Stimulated activated CD4-positive, alpha-beta T cell treated with anti-CD3 and anti-CD28 coated beads, Interleukin-1b, Interleukin-23, amount 100 ng/mL, for 48 hours (primary cell): ENCODE results near the gene KRTAP1-1.
"Not testable (repeated sequence)": the region's sequence is repeated elsewhere in the genome, so short reads cannot be mapped to it uniquely, and the experiment has no call there.

Experiments
- DNase-seq: peaks from one replicate; pipeline ENCODE4 v3.0.0-alpha.2; 2020

Gene KRTAP1-1, protein sequence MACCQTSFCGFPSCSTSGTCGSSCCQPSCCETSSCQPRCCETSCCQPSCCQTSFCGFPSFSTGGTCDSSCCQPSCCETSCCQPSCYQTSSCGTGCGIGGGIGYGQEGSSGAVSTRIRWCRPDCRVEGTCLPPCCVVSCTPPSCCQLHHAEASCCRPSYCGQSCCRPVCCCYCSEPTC

DNA sequence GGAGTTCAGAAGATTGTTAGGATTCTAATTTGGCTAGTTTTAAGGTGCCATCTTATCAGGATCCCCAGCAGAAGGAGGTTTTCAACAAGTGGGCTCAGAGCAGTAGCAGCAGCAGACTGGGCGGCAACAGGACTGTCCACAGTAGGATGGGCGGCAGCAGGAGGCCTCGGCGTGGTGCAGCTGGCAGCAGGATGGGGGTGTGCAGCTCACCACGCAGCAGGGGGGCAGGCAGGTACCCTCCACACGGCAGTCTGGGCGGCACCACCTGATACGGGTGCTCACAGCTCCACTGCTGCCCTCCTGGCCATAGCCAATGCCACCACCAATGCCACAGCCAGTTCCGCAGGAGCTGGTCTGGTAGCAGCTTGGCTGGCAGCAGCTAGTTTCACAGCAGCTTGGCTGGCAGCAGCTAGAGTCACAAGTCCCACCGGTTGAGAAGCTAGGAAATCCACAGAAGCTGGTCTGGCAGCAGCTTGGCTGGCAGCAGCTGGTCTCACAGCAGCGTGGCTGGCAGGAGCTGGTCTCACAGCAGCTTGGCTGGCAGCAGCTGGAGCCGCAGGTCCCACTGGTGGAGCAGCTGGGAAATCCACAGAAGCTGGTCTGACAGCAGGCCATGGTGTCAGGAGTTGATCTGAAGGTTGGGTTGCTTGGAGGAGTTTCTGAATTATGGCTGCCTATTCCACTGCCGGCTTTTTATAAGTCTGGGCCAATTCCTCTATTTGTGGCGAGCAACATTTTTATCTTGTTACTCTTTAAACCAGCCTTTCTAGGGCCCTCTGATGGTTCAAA is at the start of gene KRTAP1-1:
Gene KRTAP1-1 (minus strand): TSS at position 668 of the 789 bp plus-strand sequence. CDS start 53 bp downstream, at position 615.
- not testable (repeated sequence) for DNase-seq

DNA sequence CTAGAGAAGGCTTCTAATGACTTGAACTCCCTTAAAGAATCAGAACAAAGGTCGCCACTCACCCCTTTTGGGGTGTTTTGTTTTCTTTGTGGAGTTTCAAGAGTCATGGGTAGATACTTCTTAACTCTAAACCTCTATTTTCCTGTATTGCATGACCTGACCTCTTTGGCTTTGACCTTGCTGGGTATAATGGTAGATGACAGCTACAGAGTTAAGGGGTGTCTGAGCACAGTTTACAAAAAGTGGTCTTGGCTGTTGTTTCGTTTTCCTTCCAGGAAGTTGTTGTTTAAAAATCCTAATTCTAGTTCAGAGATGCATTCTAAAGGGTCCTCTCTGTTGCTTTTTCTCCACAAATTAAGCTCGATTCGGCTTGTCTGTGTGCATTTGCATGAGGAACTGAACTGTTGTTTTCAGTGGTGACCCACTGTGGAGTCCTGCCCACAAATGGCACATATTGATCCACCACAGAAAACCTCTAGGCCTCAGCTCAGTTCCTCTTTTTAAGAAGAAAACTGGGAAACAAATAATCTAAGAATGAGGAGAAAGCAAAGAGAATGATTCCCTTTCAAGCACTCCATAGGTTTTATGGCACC is 47.6 kb upstream of the KRTAP1-1 start:
- not testable (repeated sequence) for DNase-seq

DNA sequence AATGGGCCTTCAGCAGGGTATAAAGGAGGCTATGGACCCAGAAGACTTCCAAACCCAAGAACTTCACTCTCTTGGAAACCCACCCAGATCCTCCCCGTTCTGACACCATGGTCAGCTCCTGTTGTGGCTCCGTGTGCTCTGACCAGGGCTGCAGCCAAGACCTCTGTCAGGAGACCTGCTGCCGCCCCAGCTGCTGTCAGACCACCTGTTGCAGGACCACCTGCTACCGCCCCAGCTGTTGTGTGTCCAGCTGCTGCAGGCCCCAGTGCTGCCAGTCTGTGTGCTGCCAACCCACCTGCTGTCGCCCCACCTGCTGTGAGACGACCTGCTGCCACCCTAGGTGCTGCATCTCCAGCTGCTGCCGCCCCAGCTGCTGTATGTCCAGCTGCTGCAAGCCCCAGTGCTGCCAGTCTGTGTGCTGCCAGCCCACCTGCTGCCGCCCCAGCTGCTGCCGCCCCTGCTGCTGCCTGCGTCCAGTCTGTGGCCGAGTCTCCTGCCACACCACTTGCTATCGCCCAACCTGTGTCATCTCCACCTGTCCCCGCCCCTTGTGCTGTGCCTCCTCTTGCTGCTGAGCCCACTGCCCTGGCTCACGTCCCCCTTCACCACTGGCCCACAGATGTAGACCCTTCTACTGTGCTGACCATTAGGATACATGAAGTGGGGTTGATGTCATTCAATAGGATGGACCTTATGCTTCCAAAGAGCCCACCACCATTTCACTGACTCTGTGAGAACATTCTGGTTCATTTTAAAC is 43.0 kb upstream of the KRTAP1-1 start, which contains the start of gene KRTAP4-7:
Gene KRTAP4-7 (plus strand): TSS at position 51 of the 757 bp plus-strand sequence. CDS start 57 bp downstream, at position 108.
- DNase-seq = not testable (repeated sequence)

GRCh38 chr17:41083427-41083826 is 42.2 kb upstream of the KRTAP1-1 start:
- not testable (repeated sequence) for DNase-seq

DNA sequence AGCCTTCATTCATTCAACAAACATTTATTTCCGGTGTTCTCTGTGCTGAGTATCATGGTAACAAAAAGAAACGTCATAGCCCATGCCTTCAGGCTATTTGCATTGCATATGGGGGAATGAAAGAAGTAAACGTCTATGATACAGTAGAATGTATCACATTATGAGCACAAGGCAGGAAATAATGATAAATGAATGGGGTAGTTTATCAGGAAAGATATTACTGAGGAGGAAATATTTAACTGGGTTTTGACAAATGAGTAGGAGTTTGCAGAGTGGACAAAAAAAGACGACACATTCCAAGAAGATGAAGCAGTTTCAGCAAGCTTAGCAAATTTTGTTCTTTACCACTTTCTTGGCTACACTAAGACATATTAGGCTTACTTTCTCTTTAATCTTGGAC is 41.4 kb upstream of the KRTAP1-1 start:
- DNase-seq = no peak

GRCh38 chr17:41076788-41077187 is 35.5 kb upstream of the KRTAP1-1 start:
- DNase-seq = no peak

- DNase-seq = no peak
These were observed 32.4 kb upstream of the KRTAP1-1 start for GRCh38 chr17:41073676-41074075.

DNA sequence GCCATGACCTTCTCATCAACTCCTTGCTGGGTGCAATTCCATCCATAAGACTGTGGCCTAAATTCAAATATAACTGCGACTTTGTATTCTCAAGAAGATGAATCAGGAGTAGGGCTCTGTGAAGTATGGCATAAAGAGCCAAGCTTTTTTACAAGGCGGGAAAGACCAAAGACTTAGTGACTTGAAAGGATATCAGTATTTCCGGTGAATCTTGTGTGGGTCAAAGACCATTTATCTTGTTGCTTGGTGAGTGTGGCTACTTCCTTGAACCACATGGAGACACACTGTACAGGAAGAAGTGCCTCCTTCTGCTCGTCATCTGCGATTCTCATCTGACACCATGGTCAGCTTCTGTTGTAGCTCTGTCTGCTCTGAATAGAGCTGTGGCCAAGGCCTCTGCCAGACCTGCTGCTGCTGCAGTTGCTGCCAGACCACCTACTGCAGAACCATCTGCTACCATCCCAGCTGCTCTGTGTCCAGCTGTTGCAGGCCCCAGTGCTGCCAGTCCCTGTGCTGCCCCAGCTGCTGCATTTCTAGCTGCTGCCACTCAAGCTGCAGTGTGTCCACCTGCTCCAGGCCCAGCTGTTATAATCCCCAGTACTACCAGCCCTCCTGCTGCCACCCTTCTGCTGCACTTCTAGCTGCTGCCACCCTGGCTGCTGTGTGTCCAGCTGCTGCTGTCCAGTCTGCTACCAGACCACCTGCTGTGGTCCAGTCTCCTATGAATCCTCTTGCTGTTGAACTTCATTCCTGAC is 30.5 kb upstream of the KRTAP1-1 start:
- DNase-seq = no peak

DNA sequence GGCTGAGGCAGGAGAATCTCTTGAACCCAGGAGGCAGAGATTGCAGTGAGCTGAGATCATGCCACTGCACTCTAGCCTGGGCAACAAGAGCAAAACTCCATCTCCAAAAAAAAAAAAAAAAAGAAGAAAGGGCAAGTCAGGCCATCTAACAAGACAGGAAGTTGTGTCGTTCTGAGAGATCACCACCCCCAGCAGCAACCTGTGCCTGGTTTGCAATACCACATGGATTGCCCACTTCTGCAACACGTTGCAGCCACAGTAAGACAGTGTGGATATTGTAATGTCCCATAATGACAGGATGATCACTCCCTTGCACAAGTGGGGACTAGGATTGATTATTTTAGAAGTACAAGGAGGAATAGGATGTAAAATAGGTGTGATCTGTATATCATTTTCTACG is 27.8 kb upstream of the KRTAP1-1 start:
- no peak for DNase-seq

GRCh38 chr17:41067281-41067680 is 26.0 kb upstream of the KRTAP1-1 start:
- DNase-seq = no peak

GRCh38 chr17:41065829-41066624 is 24.8 kb upstream of the KRTAP1-1 start, which contains the start of gene KRTAP2-4:
TSS of gene KRTAP2-4 (minus strand) at chr17:41065879. CDS start at chr17:41065845, 34 bp downstream.
- DNase-seq = no peak

DNA sequence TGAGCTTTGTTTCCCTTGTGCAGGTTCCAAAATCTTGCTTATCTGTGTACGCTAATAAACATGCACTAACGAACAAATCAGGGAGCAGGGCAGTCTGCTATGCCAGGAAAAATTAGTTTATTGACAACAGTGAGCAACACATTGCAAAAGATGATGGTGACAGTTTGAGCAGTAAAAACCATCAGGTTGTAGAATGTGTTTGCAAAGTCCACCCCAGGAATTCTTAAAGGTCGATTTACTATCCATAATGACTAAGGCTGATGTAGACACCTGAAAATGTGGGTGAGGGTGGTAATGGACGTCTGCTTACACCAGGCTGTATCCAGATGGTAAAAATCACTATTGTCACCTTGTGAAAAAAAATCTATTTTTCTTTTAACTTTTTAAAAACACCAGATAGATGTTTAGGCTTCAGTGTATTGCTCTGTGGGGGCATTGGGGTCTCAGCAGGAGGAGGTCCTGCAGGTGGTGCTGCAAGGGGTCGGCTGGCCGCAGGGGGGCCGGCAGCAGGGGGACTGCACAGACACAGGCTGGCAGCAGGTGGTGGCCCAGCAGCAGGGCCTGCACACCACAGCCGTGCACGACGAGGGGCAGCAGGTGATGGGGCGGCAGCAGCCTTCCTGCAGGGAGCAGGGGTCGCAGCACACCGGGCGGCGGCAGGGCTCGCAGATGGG is 23.9 kb upstream of the KRTAP1-1 start:
- DNase-seq = not testable (repeated sequence)

- DNase-seq = no peak
These were observed 23.1 kb upstream of the KRTAP1-1 start for GRCh38 chr17:41064301-41064700.

- no peak for DNase-seq
These were observed 22.2 kb upstream of the KRTAP1-1 start for GRCh38 chr17:41063449-41063848.

GRCh38 chr17:41061964-41062363 is 20.7 kb upstream of the KRTAP1-1 start:
- DNase-seq = no peak

GRCh38 chr17:41060052-41060604 is 18.9 kb upstream of the KRTAP1-1 start, which contains the start of gene KRTAP2-3:
TSS of gene KRTAP2-3 (minus strand) at chr17:41060114. CDS start at chr17:41060050, 64 bp downstream.
- no peak for DNase-seq

GRCh38 chr17:41059276-41060051 is 18.2 kb upstream of the KRTAP1-1 start:
- DNase-seq = not testable (repeated sequence)

DNA sequence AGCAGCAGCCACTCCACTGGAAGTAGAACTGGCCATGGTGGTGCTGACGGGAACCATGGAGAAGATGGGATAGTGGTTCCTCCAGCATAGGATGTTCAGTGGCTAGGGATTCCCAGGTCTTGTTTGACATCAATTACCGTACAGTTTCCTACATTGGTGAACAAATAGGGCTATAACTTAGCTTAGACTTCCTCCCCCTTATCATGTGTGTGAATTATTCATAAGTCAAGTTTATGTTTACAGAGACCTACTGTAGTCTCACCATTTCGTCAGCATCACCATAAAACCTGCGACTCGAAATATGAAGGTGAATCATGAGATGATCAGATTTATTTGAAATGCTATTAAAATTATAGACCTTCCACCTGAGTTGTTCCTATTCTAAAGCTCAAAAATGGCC is 17.5 kb upstream of the KRTAP1-1 start:
- no peak for DNase-seq

- no peak for DNase-seq
These were observed 16.3 kb upstream of the KRTAP1-1 start for GRCh38 chr17:41057547-41057946.
